ENCODE measurements around the gene KRTAP10-10.
"Not testable (repeated sequence)": the region's sequence is repeated elsewhere in the genome, so short reads cannot be mapped to it uniquely, and the experiment has no call there.

The KRTAP10-10 gene

DNA sequence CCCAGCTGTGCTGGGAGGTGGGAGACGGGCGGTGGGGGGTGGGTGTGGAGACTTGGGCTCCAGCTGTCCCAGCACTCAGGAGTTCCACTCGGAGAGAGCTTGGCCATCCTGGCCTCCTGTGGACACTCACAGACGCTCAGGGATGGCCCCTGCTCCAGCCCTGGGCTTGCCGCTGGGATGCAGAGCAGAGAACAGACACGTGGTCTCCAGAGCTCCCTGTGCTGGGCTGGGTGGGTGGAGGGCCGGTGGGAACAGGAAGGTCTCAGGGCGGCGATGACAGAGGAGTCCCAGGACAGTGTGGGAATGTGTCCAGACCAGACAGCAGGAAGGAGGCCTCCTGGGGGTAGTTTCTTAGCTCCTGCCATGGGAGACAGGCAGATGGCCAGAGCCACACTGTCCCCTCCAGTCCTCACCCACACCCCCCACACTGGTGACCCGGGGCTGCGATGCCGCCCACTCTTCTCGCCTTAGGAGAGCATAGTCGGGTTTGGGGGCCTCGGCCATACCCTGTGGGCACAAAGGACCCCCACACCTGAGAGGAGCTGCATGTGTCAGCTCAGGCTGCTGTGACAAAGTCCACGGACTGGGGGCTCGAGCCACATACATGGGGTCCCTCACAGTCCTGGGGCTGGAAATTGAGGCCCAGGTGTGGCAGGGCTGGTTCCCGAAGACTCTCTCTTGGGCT is 8.3 kb upstream of the KRTAP10-10 start:
- TF ChIP-seq, protein P1, sequence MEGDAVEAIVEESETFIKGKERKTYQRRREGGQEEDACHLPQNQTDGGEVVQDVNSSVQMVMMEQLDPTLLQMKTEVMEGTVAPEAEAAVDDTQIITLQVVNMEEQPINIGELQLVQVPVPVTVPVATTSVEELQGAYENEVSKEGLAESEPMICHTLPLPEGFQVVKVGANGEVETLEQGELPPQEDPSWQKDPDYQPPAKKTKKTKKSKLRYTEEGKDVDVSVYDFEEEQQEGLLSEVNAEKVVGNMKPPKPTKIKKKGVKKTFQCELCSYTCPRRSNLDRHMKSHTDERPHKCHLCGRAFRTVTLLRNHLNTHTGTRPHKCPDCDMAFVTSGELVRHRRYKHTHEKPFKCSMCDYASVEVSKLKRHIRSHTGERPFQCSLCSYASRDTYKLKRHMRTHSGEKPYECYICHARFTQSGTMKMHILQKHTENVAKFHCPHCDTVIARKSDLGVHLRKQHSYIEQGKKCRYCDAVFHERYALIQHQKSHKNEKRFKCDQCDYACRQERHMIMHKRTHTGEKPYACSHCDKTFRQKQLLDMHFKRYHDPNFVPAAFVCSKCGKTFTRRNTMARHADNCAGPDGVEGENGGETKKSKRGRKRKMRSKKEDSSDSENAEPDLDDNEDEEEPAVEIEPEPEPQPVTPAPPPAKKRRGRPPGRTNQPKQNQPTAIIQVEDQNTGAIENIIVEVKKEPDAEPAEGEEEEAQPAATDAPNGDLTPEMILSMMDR (IDR thresholded peaks at IDR 0.05; ENCODE audit: low read depth, low read length), result no peak
- no peak for DNase-seq (ENCODE audit: low read depth in 2 of 2)

DNA sequence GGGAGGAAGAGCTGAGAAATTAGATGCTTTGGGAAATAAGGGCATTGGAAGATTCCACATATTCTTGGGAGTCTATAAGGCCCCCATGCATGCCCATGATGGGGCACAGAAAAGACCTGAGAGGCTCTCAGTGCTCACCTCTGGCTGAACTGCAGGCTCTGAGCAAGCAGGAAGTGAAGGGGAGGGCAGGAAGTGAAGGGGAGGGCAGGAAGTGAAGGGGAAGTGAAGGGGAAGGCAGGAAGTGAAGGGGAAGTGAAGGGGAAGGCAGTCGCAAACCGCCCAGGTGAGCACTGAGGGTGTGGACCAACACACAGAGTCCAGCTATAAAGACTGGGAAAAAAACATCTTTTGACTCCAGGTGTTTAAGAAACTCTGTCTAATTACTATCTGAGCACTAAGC is 6.7 kb upstream of the KRTAP10-10 start:
- no peak overlapping the region for H3K4me3 ChIP-seq (replicated peaks in 1 of 2; ENCODE audit: low read depth in 2 of 2, low read length in 2 of 2)
- TF ChIP-seq, protein P1 (IDR thresholded peaks at IDR 0.05; ENCODE audit: low read depth, low read length), result no peak
- DNase-seq (ENCODE audit: low read depth in 2 of 2), result no peak

More for the DNA sequence above, 8.3 kb upstream of the KRTAP10-10 start:
- no peak overlapping the region for H3K4me3 ChIP-seq (replicated peaks in 1 of 2; ENCODE audit: low read depth in 2 of 2, low read length in 2 of 2)

DNA sequence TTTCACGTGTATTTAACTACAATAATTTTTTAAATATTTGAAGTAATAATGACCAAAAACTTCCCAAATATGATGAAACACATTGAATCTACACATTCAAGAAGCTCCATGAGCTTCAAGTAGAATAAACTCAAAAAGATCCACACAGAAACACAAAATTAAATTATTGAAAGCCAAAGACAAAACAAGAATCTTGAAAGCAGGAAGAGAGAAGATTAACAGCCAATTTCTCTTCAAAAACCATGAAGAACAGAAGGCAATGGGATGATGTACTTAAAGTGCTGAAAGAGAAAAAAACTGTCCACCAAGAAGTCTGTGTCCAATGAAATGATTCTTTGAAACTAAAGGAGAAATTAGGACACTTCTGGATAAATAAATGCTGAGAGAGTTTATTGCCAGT is 5.1 kb upstream of the KRTAP10-10 start:
- TF ChIP-seq, protein P1 (IDR thresholded peaks at IDR 0.05; ENCODE audit: low read depth, low read length), result no peak

DNA sequence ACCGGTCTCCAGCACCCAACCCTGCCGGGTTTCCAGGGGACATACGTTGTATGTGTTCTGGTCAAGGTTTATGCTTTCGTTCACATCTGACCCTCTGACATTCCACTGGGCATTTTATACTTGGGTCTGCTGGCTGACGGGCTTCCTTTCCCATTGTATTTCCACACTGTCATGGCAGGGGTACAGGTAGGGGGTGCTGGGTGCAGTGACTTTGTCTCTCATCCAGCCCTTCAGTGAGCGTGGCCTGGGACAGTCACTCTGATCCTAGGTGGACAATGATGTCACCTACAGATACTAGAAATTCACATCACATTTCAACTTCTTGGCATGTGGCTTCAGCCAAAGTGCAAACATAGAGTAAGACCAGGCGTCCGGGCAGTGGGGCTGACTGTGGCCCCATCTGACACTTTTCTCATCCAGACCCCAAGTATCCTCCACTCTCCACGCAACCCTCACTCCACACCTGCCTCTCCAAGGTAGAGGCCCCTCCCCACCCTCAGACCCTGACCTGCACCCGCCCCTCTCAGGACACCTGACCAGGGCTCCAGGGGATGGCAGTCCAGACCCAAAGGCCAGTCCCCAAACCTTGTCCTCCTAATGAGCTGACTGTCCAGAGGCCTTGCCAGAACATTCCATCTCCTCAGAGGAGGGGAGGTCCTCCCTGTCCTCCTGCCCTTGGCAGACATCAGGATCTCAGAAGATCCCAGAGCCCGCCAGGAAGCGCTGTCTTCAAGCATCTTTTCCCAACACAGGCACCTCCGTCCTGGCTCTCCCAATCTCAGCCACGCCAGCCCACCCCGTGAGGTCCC is 743 bp upstream of the KRTAP10-10 start:
- DNase-seq (ENCODE audit: low read depth in 2 of 2), result no peak
- no peak overlapping the region for H3K4me3 ChIP-seq (replicated peaks in 1 of 2; ENCODE audit: low read depth in 2 of 2, low read length in 2 of 2)
- TF ChIP-seq, protein P1 (IDR thresholded peaks at IDR 0.05; ENCODE audit: low read depth, low read length), result no peak

More for the DNA sequence above, 5.1 kb upstream of the KRTAP10-10 start:
- DNase-seq (ENCODE audit: low read depth in 2 of 2), result no peak
- H3K4me3 ChIP-seq (replicated peaks in 1 of 2; ENCODE audit: low read depth in 2 of 2, low read length in 2 of 2), result no peak overlapping the region

DNA sequence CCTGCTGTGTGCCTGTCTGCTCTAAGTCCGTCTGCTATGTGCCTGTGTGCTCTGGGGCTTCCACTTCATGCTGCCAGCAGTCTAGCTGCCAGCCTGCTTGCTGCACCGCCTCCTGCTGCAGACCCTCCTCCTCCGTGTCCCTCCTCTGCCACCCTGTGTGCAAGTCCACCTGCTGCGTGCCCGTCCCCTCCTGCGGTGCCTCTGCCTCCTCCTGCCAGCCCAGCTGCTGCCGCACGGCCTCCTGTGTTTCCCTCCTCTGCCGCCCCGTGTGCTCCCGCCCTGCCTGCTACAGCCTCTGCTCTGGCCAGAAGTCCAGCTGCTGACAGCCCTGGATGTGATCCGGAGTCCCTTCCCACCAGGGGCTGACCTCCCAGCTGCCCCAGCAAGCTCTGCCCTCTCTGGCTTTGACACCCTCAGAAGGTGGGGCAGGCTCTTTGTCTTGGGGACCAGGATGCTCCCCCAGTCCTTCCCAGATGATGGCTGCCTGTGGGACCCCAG is 744 bp downstream of the KRTAP10-10 start:
- not testable (repeated sequence) for DNase-seq (ENCODE audit: low read depth in 2 of 2); H3K4me3 ChIP-seq (replicated peaks in 1 of 2; ENCODE audit: low read depth in 2 of 2, low read length in 2 of 2)

DNA sequence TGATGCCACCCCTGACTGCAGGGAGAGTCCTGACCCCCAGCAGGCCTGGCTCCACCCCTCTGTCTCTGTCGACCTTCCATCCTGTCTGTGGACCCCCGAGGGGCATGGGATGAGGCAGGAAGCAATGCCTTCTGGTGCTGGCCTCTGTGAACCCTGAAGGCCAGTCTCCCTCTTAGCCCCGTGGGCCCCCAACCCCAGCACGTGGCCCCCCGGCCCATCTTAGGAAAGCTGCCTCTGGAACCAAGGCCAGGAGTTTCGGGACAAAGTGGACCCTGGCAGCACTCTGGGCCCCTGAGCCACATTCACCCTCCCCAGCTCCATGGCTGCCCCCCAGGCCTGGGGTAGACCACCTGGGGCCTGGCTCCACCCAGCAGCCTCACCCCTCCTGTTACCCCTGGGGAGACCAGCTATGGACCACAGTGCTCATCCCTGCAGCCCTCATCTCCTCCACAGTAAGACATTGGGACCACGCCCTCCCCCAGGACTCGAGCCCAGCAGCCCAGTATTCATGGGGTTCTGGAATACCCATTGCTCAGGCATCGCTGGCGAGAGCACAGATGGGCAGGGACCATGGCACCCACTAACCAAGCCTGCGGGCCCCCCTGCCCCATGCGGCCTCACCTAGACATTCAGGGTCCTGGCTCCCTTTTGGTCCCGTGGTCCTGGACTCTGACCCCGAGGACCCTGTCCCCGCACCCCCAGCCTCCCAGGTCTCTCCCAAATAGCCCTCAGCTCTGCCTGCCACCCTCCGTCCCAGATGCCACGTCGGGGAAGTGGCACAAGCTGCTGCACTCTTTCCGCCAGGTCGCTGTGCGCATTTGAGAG is 1.6 kb downstream of the KRTAP10-10 start:
- not testable (repeated sequence) for H3K4me3 ChIP-seq (replicated peaks in 1 of 2; ENCODE audit: low read depth in 2 of 2, low read length in 2 of 2); DNase-seq (ENCODE audit: low read depth in 2 of 2)

DNA sequence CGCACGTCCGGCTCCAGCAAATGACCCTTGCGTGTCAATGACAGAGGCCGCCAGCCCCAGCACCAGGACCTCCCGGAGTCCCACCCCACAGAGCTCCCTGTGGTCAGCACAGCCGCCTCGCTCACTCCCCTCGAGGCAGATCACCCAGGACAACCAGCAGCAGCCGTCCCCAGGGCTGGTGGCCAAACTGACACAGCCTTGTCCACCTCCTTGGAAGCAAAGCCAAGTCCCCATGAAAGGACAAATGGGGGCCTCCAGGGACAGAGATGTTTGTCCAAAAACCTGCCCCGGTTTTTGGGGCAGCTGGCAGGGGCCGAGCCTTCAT is 2.1 kb downstream of the KRTAP10-10 start:
- H3K4me3 ChIP-seq (replicated peaks in 1 of 2; ENCODE audit: low read depth in 2 of 2, low read length in 2 of 2), result no peak overlapping the region
- DNase-seq (ENCODE audit: low read depth in 2 of 2), result no peak
- TF ChIP-seq, protein P1 (IDR thresholded peaks at IDR 0.05; ENCODE audit: low read depth, low read length), result no peak
